HG02870 (cell line): ENCODE results near the gene MYOD1.

Source experiments
- ATAC-seq: cut with Tn5 transposase; IDR thresholded peaks from one replicate; pipeline ENCODE4 v1.9.1; 2021; ENCODE audit warnings: mild to moderate bottlenecking, moderate library complexity; ENCODE audit not compliant: unreplicated experiment

MYOD1 gene

DNA sequence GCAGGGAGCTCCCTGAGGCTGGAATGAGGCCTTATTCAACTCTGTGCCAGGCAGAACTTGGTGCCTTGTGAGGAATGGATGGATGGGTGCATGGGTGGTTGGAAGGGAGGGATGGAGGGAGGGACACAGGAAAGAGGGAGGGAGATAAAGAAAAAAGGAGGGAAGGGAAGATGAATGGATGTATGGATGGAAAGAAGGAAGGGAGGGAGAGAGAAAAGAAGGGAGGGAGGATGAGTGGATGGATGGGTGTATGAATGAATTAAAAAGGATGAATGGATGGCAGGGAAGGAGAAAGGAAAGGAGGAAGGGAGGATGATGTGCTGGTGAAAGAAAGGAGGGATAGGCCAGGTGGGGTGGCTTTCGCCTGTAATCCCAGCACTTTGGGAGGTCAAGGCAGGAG lies 49.8 kb downstream of the MYOD1 start:
- no peak for ATAC-seq

DNA sequence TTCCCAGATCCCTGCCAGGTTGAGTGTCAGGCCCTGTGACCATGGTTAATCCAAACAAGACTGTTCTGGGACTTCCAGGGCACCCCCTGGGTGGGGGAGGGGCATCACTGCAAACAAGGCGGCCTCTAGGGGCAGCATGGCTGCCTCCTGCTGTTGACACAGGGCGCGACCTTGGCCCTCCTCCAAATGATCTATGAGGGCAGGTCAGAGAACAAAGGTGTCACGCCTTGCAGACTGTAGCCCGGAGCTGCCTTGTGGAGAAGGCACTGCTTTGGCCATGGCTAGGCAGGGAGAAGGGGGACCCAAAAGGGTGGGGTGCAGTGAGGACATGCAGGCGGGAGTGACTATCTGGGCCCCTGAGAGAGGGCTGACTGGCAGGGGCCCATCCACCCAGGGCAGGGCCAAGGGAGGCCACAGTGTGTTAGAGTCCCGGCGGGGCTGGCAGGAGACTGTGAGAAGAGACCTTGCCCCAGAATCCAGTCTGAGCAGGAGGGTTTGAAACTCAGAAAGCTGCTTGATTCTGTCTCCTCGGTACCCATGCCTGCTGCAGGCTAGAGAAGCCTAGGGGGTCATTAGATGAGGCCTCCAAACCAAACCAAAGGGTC lies 50.8 kb downstream of the MYOD1 start:
- ATAC-seq = no peak

DNA sequence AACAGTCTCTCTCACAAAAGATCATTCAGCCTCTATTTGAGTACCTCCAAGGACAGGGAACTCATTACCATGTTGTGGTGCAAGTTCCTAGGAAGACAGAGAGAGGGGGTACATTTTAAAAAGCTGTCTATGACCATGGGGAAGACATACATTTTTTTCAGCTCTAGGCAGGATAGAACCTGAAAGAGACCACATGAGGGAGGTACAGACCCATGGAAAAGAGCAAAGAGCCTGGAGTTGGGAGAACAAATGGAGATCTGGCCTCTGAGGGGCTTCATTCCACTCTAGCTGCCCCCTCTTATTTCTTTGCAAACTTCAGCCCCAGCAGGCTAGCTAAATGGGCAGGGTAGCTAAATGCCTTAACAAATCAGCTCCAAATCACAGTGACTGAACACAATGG lies 51.5 kb downstream of the MYOD1 start:
- ATAC-seq = no peak

DNA sequence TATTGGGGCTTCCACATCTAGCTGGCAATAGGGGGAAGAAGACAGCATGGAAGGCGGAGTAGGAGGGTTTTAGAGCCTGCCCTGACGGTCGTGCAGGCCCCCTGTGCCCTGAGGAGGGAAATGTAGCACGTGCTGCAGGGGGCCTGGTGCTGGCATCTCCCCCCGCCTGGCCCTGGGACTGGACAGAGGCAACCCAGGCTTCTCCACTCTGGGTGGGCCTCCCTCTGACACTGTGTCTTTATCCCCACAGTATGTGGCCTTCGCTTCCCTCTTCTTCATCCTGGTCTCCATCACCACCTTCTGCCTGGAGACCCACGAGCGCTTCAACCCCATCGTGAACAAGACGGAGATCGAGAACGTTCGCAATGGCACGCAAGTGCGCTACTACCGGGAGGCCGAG lies 52.0 kb downstream of the MYOD1 start:
- no peak for ATAC-seq
